Muscle of arm (tissue), 12 donors: ENCODE results near the gene GALNT17. TPM values are rescaled to one million over a fixed set of nuclear protein-coding genes. Genes with fewer than 3 reads are reported as not detected.

Experiments used
- DNase-seq: peaks from one replicate; pipeline ENCODE4 v3.0.0-alpha.2; 2013
- polyA plus RNA-seq, 12 donors: library from polyadenylated mRNA; unstranded; fragments of 120-200 nt; gene quantifications; one replicate each; pipeline ENCODE4 v1.2.1, GENCODE V29; 2013; ENCODE audit not compliant: insufficient read length in 12 of 12

The GALNT17 gene
- polyA plus RNA-seq, 12 donors, result 22.7 to 40.4 (median 33.6) TPM; not detected in 1

DNA sequence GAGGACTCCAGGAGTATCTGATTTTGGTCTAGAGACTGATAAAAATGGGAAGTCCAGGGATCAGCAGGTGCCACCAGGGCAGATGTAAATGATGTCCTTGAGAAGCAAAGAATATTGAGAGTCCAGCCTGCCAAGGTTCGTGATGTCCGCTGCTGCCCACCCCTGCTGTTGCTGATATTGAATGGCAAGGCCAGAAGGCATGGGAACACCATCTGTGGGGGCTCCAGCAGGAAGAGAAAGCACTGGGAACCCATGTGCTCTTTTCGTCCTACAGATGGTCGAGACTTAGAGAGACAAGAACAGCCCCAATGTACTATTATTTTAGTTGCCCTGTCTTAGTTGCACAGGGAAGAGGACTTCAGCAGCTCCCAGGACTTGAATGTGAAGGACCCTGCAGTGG is 363.9 kb downstream of the GALNT17 start:
- DNase-seq, result no peak

GRCh38 chr7:71497256-71497946 is 365.5 kb downstream of the GALNT17 start:
- peak; percentile 56 for DNase-seq

DNA sequence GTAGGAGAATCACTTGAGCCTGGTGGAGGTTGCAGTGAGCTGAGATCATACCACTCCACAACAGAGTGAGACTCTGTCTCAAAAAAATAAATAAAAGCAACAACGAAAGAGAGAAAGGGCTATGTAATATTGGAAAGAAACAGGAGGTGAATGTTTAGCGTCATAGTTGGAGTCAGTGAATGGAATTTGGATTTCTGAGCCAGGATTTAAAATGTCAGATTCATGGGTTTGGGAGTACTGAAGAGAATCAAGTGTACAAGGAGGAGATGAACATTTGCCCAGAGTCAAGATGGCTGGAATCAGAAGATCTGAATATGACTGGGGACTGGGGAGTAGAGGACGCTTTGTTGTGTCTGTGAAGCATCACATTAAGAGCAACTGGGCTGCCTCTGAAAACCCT is 366.4 kb downstream of the GALNT17 start:
- peak; percentile 51 for DNase-seq

GRCh38 chr7:71504697-71505441 is 372.9 kb downstream of the GALNT17 start:
- DNase-seq, result no peak

- no peak for DNase-seq
These were observed 374.9 kb downstream of the GALNT17 start for GRCh38 chr7:71506822-71507221.

GRCh38 chr7:71507680-71508602 is 376.0 kb downstream of the GALNT17 start:
- no peak for DNase-seq

DNA sequence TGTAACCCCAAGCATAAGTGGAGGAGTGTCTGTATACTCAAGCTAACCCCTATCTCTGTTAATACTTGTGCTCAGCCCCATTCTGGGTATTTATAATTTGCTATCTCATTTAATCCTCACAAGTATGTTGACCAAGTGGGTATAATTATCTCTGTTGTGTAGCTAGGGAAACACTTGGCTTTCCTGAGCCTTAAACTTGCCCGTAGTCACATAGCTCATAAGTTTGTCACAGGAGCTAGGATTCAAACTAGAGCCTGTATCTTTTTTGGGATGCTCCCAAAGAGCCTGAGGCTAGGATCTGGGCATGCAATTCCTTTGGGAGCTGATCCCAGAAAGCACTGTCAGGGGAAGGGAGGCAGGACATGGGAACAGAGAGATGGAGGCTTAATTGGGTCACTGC is 377.4 kb downstream of the GALNT17 start:
- DNase-seq, result no peak

DNA sequence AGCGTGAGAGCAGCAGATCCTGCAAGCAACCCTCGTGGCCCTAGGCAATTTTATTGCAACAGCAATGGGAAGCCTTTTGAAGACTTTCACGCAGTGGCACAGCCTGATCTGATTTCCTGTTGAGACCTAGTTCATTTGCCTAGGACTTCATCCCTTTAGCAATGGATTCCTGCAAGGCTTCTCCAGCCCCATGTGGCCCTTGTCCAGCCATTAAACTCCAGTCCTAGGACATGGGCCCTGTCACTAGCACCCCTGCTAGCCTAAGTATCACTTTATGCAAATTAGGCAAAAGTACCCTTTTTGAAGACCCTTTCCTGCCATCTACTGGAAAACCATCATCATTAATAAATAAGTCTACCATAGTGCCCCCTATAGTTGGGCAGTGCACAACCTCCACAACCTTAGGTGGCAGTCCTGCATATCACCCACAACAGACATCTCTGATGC is 379.4 kb downstream of the GALNT17 start:
- no peak for DNase-seq

GRCh38 chr7:71517940-71518699 is 386.2 kb downstream of the GALNT17 start:
- no peak for DNase-seq

GRCh38 chr7:71518880-71519279 is 386.9 kb downstream of the GALNT17 start:
- DNase-seq, result no peak

- no peak for DNase-seq
These were observed 389.6 kb downstream of the GALNT17 start for GRCh38 chr7:71521506-71521905.

GRCh38 chr7:71526106-71526505 is 394.2 kb downstream of the GALNT17 start:
- no peak for DNase-seq

- no peak for DNase-seq
These were observed 395.3 kb downstream of the GALNT17 start for GRCh38 chr7:71527213-71527612.

GRCh38 chr7:71535616-71536015 is 403.7 kb downstream of the GALNT17 start:
- no peak for DNase-seq

DNA sequence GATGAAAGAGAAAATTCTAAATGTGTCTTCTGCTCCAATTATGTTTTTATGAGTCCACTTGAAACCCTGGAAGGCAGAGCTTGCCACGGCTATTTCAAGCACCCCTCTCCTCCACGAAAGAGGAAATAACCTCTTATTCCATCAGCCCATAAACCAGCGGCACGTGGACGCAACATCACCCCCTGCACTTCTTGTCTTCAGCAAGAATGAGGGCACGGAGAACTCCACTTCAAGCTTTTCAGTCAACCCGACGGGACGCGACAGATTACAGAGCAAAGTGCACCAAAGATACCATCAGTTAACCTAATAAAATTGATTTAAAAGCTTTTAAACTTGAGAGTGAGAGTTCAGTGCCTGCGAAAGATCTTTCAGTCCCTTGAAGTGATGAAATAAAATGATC is 406.3 kb downstream of the GALNT17 start:
- DNase-seq, result no peak

DNA sequence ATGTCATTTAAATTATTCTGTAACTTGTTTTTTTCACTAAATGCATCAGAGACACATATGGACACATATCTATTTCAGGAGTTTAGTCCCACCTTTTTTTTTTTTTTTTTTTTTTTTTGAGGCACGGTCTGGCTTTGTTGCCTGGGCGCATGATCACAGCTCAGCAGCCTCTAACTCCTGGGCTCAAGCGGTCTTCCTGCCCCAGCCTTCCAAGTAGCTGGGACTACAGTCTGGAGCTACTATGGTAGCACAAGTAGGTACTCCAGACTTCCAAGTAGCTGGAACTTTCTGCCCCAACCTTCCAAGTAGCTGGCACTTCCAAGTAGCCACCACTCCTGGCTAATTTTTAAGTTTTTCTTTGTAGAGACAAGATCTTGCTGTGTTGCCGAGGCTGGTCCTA is 407.7 kb downstream of the GALNT17 start:
- DNase-seq, result no peak

GRCh38 chr7:71541707-71542353 is 409.9 kb downstream of the GALNT17 start:
- DNase-seq, result no peak

GRCh38 chr7:71543396-71543795 is 411.5 kb downstream of the GALNT17 start:
- no peak for DNase-seq

- peak; percentile 21 for DNase-seq
These were observed 412.9 kb downstream of the GALNT17 start for GRCh38 chr7:71544816-71545215.

DNA sequence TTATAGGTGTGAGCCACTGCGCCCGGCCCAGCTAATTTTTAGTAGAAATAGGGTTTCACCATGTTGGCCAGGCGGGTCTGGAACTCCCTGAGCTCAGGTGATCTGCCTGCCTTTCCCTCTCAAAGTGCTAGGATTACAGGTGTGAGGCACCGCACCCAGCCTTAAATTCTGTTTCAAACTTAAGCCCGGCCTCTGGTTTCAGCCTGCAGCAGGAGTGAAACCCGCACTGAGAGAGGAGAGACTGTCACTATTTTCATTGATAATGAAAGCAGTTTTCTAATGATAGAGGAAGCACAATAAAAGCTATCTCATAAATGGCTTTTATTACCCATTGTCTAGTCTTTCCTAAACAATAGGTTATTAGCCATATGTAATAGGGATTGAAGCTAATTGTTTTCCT is 415.5 kb downstream of the GALNT17 start:
- no peak for DNase-seq

DNA sequence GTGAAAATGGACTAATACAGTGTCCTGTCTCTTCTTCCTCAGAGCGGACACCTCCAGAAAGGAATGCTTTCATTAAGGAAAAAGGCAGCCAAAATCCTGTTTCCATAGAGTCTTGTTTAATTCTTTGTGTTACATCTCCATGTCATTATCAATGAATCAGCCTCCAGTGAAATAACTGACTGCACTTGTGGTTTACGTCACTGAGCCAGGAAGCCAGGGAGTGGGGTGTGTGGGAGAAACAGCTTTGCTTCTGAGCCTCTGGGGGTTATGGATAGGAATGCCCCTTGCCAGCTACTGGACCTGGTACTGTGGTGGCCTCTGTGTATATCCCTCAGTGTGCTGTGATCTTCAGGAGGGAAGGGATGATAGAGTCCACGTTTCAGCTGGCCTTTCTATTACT is 416.8 kb downstream of the GALNT17 start:
- no peak for DNase-seq
